ENCODE measurements around the gene WDPCP. TPM values are rescaled to one million over a fixed set of nuclear protein-coding genes. Genes with fewer than 3 reads are reported as not detected.
A peak's percentile ranks its signal among the peaks of the same experiment; 100 is the strongest.

Gene WDPCP
- total and polyA plus RNA-seq, 2 of the 13 experiments (the other 11 are each of a cell fraction or from before 2014, with no cell fraction given) = 2.9 to 5.2 TPM

DNA sequence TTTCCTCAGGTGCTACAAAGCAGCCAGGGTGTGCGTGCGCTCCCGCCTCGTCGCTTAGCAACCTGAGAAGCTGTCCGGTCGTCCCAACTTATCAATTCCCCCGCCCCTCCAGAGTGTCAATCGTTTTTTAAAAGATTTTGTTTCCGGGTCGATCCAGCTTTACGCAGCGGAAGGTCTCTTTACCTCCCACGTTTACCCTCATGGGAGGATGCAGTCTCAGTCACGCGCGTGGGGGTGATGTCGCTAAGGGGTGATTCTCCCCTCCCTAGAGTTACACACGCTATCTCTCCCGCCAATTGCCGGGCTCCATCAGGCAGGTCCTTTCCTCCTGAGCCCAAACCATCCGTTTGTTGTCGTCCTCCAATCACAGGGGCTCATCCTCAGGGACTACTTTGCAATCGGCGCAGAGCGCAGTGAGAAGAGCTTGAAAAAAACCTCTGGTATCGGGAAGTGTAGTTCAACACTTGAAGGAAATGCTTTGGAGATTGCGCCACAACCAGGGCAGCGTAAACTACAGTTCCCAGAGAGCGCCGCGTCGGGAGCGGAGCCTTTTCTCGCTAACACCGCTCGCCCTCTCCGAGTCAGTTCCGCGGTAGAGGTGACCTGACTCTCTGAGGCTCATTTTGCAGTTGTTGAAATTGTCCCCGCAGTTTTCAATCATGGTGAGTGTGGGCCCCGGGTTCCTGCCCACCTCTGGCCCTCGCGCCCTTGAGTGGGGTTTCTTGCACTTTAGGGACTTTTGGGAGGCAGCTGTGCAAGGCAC, at the start of gene WDPCP, which contains the start of gene MDH1 (continued):
- peak; percentile 86 for TF ChIP-seq KDM5B (CRISPR knock-in tag; IDR thresholded peaks at IDR 0.05; ENCODE audit: borderline replicate concordance)
- no peak for TF ChIP-seq CEBPZ (IDR thresholded peaks at IDR 0.05; ENCODE audit: low read length)
- TF ChIP-seq FIP1L1 (IDR thresholded peaks at IDR 0.05; ENCODE audit: borderline replicate concordance, insufficient read depth, low read depth, low read length) = no peak
- TF ChIP-seq CHD2 (IDR thresholded peaks at IDR 0.05; ENCODE audit: low read depth, low read length) = peak; percentile 90
- 0 out of 2 replicates have a peak, but pooled peaks have one; percentile 27 for TF ChIP-seq ZMYM2 (CRISPR knock-in tag; IDR thresholded peaks at IDR 0.05)
- no peak for TF ChIP-seq PLRG1 (conservative IDR thresholded peaks at IDR 0.05)
- TF ChIP-seq, protein P1, sequence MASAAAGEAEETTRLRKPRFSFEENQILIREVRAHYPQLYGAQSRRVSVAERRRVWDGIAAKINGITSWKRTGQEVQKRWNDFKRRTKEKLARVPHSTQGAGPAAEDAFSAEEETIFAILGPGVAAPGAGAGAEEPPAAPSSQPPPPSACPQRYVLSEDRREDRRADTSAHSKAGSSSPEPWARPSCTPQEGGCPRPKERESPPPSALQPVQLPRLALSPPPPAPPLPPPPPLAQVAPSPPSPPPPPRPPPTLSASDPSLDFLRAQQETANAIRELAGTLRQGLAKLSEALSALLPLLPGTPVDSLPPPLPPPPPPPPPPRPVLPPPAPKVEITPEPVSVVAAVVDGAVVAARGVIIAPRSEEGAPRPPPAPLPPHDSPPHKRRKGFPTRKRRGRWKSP (CRISPR knock-in tag; IDR thresholded peaks at IDR 0.05) = peak; percentile 92
- TF ChIP-seq, protein P2, sequence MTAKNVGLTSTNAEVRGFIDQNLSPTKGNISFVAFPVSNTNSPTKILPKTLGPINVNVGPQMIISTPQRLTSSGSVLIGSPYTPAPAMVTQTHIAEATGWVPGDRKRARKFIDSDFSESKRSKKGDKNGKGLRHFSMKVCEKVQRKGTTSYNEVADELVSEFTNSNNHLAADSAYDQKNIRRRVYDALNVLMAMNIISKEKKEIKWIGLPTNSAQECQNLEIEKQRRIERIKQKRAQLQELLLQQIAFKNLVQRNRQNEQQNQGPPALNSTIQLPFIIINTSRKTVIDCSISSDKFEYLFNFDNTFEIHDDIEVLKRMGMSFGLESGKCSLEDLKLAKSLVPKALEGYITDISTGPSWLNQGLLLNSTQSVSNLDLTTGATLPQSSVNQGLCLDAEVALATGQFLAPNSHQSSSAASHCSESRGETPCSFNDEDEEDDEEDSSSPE (CRISPR knock-in tag; IDR thresholded peaks at IDR 0.05) = peak; percentile 76; the same call in 1 of the 2 replicates
- peak; percentile 92 for TF ChIP-seq ZNF333 (CRISPR knock-in tag; IDR thresholded peaks at IDR 0.05; ENCODE audit: borderline replicate concordance)
- 0 out of 2 replicates have a peak, but pooled peaks have one; percentile 18 for TF ChIP-seq TRIM24 (CRISPR knock-in tag; IDR thresholded peaks at IDR 0.05)
- peak; percentile 99 for TF ChIP-seq NR2C2 (CRISPR knock-in tag; IDR thresholded peaks at IDR 0.05; ENCODE audit: borderline replicate concordance)
- peak; percentile 14 for TF ChIP-seq SKI (IDR thresholded peaks at IDR 0.05; ENCODE audit: partially characterized antibody)
- TF ChIP-seq ZNF143 (CRISPR knock-in tag; IDR thresholded peaks at IDR 0.05) = peak; percentile 99
- TF ChIP-seq NFE2 (CRISPR knock-in tag; IDR thresholded peaks at IDR 0.05) = no peak
- TF ChIP-seq, protein P3, sequence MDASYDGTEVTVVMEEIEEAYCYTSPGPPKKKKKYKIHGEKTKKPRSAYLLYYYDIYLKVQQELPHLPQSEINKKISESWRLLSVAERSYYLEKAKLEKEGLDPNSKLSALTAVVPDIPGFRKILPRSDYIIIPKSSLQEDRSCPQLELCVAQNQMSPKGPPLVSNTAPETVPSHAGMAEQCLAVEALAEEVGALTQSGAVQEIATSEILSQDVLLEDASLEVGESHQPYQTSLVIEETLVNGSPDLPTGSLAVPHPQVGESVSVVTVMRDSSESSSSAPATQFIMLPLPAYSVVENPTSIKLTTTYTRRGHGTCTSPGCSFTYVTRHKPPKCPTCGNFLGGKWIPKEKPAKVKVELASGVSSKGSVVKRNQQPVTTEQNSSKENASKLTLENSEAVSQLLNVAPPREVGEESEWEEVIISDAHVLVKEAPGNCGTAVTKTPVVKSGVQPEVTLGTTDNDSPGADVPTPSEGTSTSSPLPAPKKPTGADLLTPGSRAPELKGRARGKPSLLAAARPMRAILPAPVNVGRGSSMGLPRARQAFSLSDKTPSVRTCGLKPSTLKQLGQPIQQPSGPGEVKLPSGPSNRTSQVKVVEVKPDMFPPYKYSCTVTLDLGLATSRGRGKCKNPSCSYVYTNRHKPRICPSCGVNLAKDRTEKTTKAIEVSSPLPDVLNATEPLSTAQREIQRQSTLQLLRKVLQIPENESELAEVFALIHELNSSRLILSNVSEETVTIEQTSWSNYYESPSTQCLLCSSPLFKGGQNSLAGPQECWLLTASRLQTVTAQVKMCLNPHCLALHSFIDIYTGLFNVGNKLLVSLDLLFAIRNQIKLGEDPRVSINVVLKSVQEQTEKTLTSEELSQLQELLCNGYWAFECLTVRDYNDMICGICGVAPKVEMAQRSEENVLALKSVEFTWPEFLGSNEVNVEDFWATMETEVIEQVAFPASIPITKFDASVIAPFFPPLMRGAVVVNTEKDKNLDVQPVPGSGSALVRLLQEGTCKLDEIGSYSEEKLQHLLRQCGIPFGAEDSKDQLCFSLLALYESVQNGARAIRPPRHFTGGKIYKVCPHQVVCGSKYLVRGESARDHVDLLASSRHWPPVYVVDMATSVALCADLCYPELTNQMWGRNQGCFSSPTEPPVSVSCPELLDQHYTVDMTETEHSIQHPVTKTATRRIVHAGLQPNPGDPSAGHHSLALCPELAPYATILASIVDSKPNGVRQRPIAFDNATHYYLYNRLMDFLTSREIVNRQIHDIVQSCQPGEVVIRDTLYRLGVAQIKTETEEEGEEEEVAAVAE (CRISPR knock-in tag; IDR thresholded peaks at IDR 0.05; ENCODE audit: borderline replicate concordance) = peak; percentile 99
- TF ChIP-seq SAP130 (CRISPR knock-in tag; IDR thresholded peaks at IDR 0.05; ENCODE audit: low read depth) = peak; percentile 98
- TF ChIP-seq ZIK1 (CRISPR knock-in tag; IDR thresholded peaks at IDR 0.05; ENCODE audit: borderline replicate concordance, low read depth) = peak; percentile 62
- TF ChIP-seq ZFP41 (CRISPR knock-in tag; IDR thresholded peaks at IDR 0.05; ENCODE audit: borderline replicate concordance) = no peak
- no peak for TF ChIP-seq TAF15 (IDR thresholded peaks at IDR 0.05; ENCODE audit: low read depth, low read length, poor library complexity, severe bottlenecking)

Data from HepG2 (cell line).